A549 treated with RU486 at 1 μM for 4 hours (cell line): Measurements from ENCODE around the gene ZNF367. TPM values are rescaled to one million over a fixed set of nuclear protein-coding genes. Genes with fewer than 3 reads are reported as not detected.

Source experiments
- total RNA-seq: library from RNA; stranded (reverse); fragments of 200-300 nt; extraction: Qiagen RNA extraction; gene quantifications from 5 replicates; pipeline ENCODE4 v1.2.3, GENCODE V29; 2022; ENCODE audit warnings: low read depth

The ZNF367 gene
- 3.3 to 7.3 TPM (median 6.4 TPM) in 5 replicates for total RNA-seq

GRCh38 chr9:96418083-96418919, at the start of gene ZNF367:
Gene ZNF367 (minus strand): TSS chr9:96418370. CDS start chr9:96418032, 338 bp downstream.

GRCh38 chr9:96449845-96450612, 31.9 kb upstream of the ZNF367 start, which contains the start of gene HABP4:
Gene HABP4 (plus strand): TSS chr9:96450169. CDS start chr9:96450280, 111 bp downstream.

GRCh38 chr9:96383165-96383942, 34.8 kb downstream of the ZNF367 start, which contains the start of gene SLC35D2:
Gene SLC35D2 (minus strand): TSS chr9:96383711. CDS start chr9:96383634, 77 bp downstream.

Other genes with a start within 250 kb of the ZNF367 start
- gene HSD17B3, start 116.2 kb downstream of the ZNF367 start, total RNA-seq: 0.17 TPM in 1 of 5 replicates, not detected in the others
- 15.5 to 20.1 TPM (median 18.2 TPM) in 5 replicates for gene SLC35D2, start 34.7 kb downstream of the ZNF367 start, total RNA-seq
- gene HABP4, start 31.8 kb upstream of the ZNF367 start, total RNA-seq: 17.3 to 20.9 TPM (median 18.9 TPM) in 5 replicates
- 6.8 to 11.6 TPM (median 11.4 TPM) in 5 replicates for gene CDC14B, start 201.5 kb upstream of the ZNF367 start, total RNA-seq
- 13.6 to 16.5 TPM (median 15.6 TPM) in 5 replicates for gene PRXL2C, start 236.9 kb upstream of the ZNF367 start, total RNA-seq